ENCODE results near the gene ZBTB47.

DNA sequence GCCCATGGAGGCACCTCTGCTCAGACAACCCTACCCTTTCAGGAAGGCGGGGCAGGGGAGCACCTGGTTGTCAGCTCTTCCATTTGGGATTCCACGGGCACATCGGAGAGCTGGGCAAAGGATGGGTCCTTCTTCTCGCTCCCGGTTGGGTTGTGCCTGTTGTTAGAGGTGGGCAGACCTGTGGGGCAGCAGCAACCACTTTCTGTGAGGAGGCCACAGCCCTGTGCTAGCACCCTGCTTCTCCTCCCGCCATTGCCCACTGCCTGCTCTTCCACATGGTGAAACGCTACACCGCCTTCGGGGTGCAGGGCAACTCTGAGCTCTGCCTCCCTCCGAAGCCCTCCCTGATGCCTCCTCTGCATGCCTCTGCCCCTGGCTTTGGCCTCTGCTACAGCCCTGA lies 56.1 kb downstream of the ZBTB47 start:
- TF ChIP-seq, protein P1, sequence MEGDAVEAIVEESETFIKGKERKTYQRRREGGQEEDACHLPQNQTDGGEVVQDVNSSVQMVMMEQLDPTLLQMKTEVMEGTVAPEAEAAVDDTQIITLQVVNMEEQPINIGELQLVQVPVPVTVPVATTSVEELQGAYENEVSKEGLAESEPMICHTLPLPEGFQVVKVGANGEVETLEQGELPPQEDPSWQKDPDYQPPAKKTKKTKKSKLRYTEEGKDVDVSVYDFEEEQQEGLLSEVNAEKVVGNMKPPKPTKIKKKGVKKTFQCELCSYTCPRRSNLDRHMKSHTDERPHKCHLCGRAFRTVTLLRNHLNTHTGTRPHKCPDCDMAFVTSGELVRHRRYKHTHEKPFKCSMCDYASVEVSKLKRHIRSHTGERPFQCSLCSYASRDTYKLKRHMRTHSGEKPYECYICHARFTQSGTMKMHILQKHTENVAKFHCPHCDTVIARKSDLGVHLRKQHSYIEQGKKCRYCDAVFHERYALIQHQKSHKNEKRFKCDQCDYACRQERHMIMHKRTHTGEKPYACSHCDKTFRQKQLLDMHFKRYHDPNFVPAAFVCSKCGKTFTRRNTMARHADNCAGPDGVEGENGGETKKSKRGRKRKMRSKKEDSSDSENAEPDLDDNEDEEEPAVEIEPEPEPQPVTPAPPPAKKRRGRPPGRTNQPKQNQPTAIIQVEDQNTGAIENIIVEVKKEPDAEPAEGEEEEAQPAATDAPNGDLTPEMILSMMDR (IDR thresholded peaks at IDR 0.05 in 8 of 11, conservative IDR thresholded peaks at IDR 0.05 in 3 of 11): no peak
- TF ChIP-seq POLR2A (IDR thresholded peaks at IDR 0.05) (no peak), POLR2AphosphoS5 (IDR thresholded peaks at IDR 0.05) (no peak)

Data from spleen (tissue), 7 donors.